Measurements from ENCODE around the gene ARL6.

DNA sequence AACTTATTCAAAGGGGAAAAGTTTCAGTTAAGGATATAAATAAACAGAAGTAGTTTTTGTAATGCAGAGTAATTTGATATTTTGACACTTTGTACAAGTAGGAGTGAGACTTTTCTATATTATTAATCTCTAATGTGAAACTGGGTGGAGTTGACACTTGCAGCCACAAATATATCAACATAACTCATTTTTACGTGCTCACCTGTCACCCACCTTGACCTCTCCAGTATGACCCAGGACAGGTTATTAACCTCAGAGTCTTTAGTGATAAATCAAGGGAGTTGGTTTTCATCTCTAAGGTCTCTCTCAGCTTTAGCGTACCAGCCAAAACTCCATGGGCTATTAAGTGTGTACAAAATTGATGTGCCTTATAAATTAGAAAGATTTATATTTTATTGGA, 64.6 kb downstream of the ARL6 start:
- no peak for TF ChIP-seq POLR2AphosphoS5 (IDR thresholded peaks at IDR 0.05; ENCODE audit: low read depth, low read length)
- TF ChIP-seq CTCF (IDR thresholded peaks at IDR 0.05), result no peak
- no peak for TF ChIP-seq REST (IDR thresholded peaks at IDR 0.05; ENCODE audit: insufficient read depth in 1 of 2, low read depth in 2 of 2, low read length in 1 of 2)
